Loucy (cell line): ENCODE results near the gene ERAL1.

Experiments used
- H2AFZ ChIP-seq: fragments of 200-600 bp; sonication (generic); 2 replicates; pipeline ENCODE4 v1.6.0; 2016; ENCODE audit warnings: antibody characterized with exemption, mild to moderate bottlenecking, low read length, moderate library complexity
- H3F3A ChIP-seq: fragments of 200-600 bp; 2 replicates; pipeline ENCODE4 v1.6.0; 2016; ENCODE audit warnings: antibody characterized with exemption, low read depth, mild to moderate bottlenecking
- H3K27me3 ChIP-seq: fragments of 200-600 bp; sonication (generic); 2 replicates; pipeline ENCODE4 v1.6.1; 2014; ENCODE audit warnings: low read length, mild to moderate bottlenecking; ENCODE audit not compliant: insufficient read depth, poor library complexity, severe bottlenecking
- H3K36me3 ChIP-seq: fragments of 200-600 bp; sonication (generic); 2 replicates; pipeline ENCODE4 v1.6.1; 2016; ENCODE audit warnings: low read length; ENCODE audit not compliant: insufficient read depth
- H3K4me1 ChIP-seq: fragments of 200-600 bp; sonication (generic); 2 replicates; pipeline ENCODE4 v1.5.1; 2014; ENCODE audit warnings: low read length, mild to moderate bottlenecking; ENCODE audit not compliant: insufficient read depth, poor library complexity, severe bottlenecking
- H3K4me2 ChIP-seq: fragments of 200-600 bp; sonication (generic); 2 replicates; pipeline ENCODE4 v1.6.0; 2014; ENCODE audit warnings: antibody characterized with exemption, low read length, low read depth, mild to moderate bottlenecking; ENCODE audit not compliant: poor library complexity, severe bottlenecking
- H3K4me3 ChIP-seq: fragments of 200-600 bp; sonication (generic); 2 replicates; pipeline ENCODE4 v1.5.1; 2014; ENCODE audit warnings: low read length, mild to moderate bottlenecking, mixed read lengths; ENCODE audit not compliant: poor library complexity, severe bottlenecking
- H3K79me2 ChIP-seq: fragments of 200-600 bp; sonication (generic); 2 replicates; pipeline ENCODE4 v1.6.1; 2014; ENCODE audit warnings: low read length; ENCODE audit not compliant: insufficient read depth
- H3K9ac ChIP-seq: fragments of 200-600 bp; sonication (generic); 2 replicates; pipeline ENCODE4 v1.6.0; 2014; ENCODE audit warnings: mild to moderate bottlenecking, low read depth, low read length, moderate library complexity; ENCODE audit not compliant: poor library complexity, severe bottlenecking
- H3K9me2 ChIP-seq: fragments of 200-600 bp; sonication (generic); replicated peaks from 2 replicates; pipeline ENCODE4 v1.6.1; 2016; ENCODE audit warnings: low read depth, low read length, mixed read lengths
- H3K9me3 ChIP-seq: fragments of 200-600 bp; sonication (generic); 2 replicates; pipeline ENCODE4 v1.6.1; 2014; ENCODE audit warnings: mild to moderate bottlenecking, antibody characterized with exemption, low read length, low read depth; ENCODE audit not compliant: insufficient read depth
- H4K20me1 ChIP-seq: fragments of 200-600 bp; sonication (generic); 2 replicates; pipeline ENCODE4 v1.6.0; 2014; ENCODE audit warnings: antibody characterized with exemption, low read length, mild to moderate bottlenecking; ENCODE audit not compliant: insufficient read depth, poor library complexity, severe bottlenecking
- CTCF ChIP-seq: fragments of 200-600 bp; sonication (generic); conservative IDR thresholded peaks from 2 replicates; pipeline ENCODE4 v1.5.1; 2014; ENCODE audit warnings: mild to moderate bottlenecking, antibody characterized with exemption, low read length
- EZH2phosphoT487 ChIP-seq: fragments of 200-600 bp; IDR thresholded peaks from 2 replicates; pipeline ENCODE4 v1.6.1; 2018; ENCODE audit warnings: antibody characterized with exemption, mild to moderate bottlenecking, moderate library complexity, borderline replicate concordance

The ERAL1 gene

GRCh38 chr17:28849281-28849680 is 5.5 kb upstream of the ERAL1 start:
- TF ChIP-seq CTCF (peak; percentile 51), EZH2phosphoT487 (no peak)
- H3K79me2 ChIP-seq: no peaks in the 10 kb centered on the region

GRCh38 chr17:28853295-28853694 is 1.5 kb upstream of the ERAL1 start:
- TF ChIP-seq CTCF (no peak), EZH2phosphoT487 (no peak)
- H3K9me2 ChIP-seq: no peaks in the 10 kb centered on the region
- peaks cover 4% of the 10 kb centered on the region for H4K20me1 ChIP-seq
- H3K4me2 ChIP-seq: no peak overlapping the region
- no peak overlapping the region for H3K4me3 ChIP-seq
- no peaks in the 10 kb centered on the region for H3K9me3 ChIP-seq
- H3K36me3 ChIP-seq: peaks cover 4% of the 10 kb centered on the region; the same call in 1 of the 2 replicates
- H3K9ac ChIP-seq: no peak overlapping the region
- H2AFZ ChIP-seq: no peak overlapping the region
- H3K4me1 ChIP-seq: peaks cover 3% of the 10 kb centered on the region
- H3F3A ChIP-seq: no peaks in the 10 kb centered on the region
- H3K79me2 ChIP-seq: peaks cover 16% of the 10 kb centered on the region
- no peaks in the 10 kb centered on the region for H3K27me3 ChIP-seq

More at GRCh38 chr17:28849281-28849680, 5.5 kb upstream of the ERAL1 start:
- Histone ChIP-seq H3F3A (no peaks in the 10 kb centered on the region), H4K20me1 (no peaks in the 10 kb centered on the region), H3K27me3 (no peaks in the 10 kb centered on the region), H3K9ac (no peak overlapping the region), H3K36me3 (no peaks in the 10 kb centered on the region), H3K4me1 (no peaks in the 10 kb centered on the region), H2AFZ (no peak overlapping the region), H3K4me3 (no peak overlapping the region), H3K9me2 (no peaks in the 10 kb centered on the region), H3K4me2 (no peak overlapping the region), H3K9me3 (no peaks in the 10 kb centered on the region)

GRCh38 chr17:28855336-28855679 is 492 bp downstream of the ERAL1 start:
- H3K27me3 ChIP-seq: no peaks in the 10 kb centered on the region
- H2AFZ ChIP-seq: peak overlapping the region; percentile 99
- H3K36me3 ChIP-seq: peaks cover 13% of the 10 kb centered on the region; the same call in 1 of the 2 replicates
- H3F3A ChIP-seq: no peaks in the 10 kb centered on the region
- H3K4me3 ChIP-seq: peak overlapping the region; percentile 90
- H3K4me2 ChIP-seq: peak overlapping the region; percentile 79
- peaks cover 3% of the 10 kb centered on the region for H3K4me1 ChIP-seq
- TF ChIP-seq CTCF (no peak), EZH2phosphoT487 (no peak)
- H3K9me2 ChIP-seq: no peaks in the 10 kb centered on the region
- peaks cover 16% of the 10 kb centered on the region for H3K79me2 ChIP-seq
- H4K20me1 ChIP-seq: peaks cover 4% of the 10 kb centered on the region
- peak overlapping the region; percentile 76 for H3K9ac ChIP-seq
- H3K9me3 ChIP-seq: no peaks in the 10 kb centered on the region
